Ecto neural progenitor cell (in vitro differentiated cells): Measurements from ENCODE around the gene ERGIC1.

Experiments used
- DNase-seq: peaks from one replicate; pipeline ENCODE4 v3.0.0-alpha.2; 2018; ENCODE audit warnings: low spot score

The ERGIC1 gene

GRCh38 chr5:172949426-172949825, 115.4 kb downstream of the ERGIC1 start:
- no peak for DNase-seq

DNA sequence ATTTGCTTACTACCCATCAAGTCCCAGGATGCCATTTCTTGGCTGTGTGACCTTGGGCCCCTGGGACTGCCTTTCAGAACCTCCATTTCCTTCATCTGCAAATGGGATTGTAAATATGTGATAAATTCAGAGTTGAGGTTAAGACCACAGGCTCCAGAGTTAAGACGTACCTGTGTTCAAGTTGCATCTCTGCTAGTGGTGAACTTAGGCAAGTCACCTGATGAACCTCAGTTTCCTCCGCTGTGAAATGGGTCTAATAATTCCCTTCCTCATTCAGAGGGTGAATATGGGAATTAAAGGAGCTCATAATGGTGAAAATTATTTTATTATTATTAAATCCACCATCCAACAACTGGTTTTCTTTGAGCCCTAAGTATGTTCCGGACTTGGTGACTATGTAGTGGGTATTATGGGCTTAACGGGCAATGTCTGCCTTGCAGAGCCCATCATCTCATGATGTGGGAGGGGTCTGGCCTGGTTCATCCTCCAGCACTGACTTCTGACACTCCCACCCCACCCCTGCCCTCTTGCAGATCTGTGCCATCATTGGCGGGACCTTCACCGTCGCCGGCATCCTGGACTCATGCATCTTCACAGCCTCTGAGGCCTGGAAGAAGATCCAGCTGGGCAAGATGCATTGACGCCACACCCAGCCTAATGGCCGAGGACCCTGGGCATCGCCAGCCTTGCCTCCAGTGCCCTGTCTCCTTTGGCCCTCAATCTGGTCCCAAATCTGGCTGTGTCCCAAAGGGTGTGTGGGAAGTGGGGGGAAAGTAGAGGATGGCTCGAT, 116.3 kb downstream of the ERGIC1 start:
- no peak for DNase-seq

DNA sequence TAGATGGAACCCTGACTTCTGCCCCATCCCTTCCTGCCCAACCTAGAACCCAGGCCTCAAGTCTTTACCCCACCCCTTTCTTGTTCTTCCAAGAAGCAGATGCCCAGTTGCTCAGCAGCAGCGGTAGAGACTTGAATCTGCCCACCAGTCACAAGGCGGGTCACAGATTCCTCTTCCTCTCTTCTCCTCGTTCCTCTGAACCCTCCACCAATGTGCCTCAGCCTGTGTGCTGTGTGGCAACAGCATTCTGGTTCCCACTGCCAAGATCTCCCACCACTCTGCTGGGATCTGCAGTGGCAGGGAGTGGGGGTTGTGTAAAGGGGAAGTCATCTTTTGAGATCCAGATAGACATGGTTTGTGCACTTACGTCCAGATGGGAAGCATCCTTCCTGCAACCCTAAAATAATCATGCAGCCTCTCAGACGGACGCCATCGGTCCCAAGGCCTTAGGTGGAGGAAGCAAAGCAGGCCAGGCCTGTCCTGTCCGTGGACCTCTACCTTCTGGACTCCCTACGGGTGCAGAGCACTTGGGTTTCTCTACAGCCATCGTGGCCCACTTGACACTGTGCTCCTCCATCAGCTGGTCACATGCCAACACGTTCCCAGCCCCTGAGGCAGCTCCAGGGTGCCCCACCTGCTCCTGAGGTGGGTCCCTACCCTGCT, 117.5 kb downstream of the ERGIC1 start:
- DNase-seq, result no peak

DNA sequence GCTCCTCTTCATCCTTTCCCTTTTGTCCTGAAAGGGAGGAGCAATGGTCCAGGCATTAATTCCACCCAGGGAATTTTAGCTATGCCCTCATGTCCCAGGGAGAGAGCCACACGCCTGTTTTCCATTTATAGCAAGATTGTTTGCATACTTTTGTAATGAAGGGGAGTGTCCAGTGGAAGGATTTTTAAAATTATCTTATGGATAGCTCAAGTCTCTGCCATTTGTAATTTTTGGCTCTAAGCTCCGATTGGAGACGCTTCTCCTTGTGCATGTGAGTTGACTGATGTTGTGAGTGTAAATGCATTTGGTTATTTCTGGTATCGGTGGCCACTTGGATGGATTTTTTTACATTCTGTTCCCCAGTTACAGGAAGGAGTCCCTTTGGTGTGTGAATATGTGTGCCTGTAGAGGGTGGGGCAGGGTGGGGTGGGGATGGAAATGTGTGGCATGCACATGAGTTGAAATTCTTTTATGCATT, 118.0 kb downstream of the ERGIC1 start:
- no peak for DNase-seq

GRCh38 chr5:172953776-172954675, 120.0 kb downstream of the ERGIC1 start:
- DNase-seq, result no peak

DNA sequence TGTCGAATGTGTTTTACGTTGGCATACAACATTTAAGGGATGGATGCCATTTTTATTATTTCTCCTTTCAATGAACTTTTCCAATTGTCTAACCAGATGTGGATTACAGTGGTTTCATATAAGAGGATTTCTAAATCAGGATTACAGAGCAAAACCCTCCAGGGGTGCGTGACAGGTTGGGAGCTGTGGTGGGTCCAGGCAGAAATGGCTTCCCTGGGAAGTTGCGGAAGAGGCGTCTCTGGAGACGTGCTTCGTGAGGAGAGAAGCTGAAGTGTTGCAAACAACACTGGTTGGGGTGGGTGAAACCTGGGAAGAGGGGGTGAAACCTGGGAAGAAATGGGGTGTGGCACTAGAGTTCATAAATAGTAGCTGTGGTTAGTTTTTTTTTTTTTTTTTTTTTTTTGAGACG, 120.7 kb downstream of the ERGIC1 start:
- DNase-seq, result no peak

- no peak for DNase-seq
Observed at GRCh38 chr5:172956228-172956627, 122.2 kb downstream of the ERGIC1 start.

- DNase-seq, result no peak
Observed at GRCh38 chr5:172956936-172957335, 122.9 kb downstream of the ERGIC1 start.

DNA sequence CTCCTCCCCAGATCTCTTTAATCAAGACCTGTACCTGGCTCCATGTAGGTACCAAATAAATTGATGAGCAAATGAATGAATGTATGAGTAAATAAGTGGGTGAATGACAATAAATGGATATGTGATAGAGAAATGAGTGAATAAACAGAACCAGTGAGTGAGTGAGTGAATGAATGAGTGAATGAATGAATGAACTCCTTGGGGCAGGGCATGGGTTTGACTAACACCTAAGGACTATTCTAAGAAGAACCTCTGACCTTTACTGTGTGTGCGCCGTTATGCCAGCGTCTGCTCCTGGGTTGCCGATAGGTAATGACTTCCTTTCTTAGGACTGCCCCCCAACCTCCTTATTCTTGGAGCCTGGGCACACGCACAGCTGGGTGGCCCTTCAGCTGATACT, 123.4 kb downstream of the ERGIC1 start:
- DNase-seq, result no peak

GRCh38 chr5:172958331-172959046, 124.4 kb downstream of the ERGIC1 start:
- peak; percentile 89 for DNase-seq

GRCh38 chr5:172959824-172960799, 126.1 kb downstream of the ERGIC1 start:
- DNase-seq, result no peak

- no peak for DNase-seq
Observed at GRCh38 chr5:172969921-172970320, 135.9 kb downstream of the ERGIC1 start.

DNA sequence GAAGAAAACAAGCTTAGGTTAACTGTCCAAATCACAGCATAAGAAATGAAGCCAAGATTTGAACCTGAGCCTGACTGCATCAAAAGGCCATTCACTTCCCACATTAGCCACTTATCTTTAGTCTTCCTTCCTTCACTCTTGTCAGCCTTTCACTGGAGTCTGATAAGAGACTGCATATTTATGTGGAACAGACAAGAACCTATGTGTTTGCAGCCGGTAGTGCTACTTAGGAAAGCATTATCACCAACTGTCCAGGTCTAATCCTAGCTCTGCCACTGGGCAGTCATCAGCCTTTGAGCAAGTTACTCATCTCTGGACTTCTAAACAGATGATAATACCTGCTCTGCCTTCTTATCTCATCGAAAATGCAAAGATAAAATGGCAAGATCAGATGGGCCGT, 137.4 kb downstream of the ERGIC1 start:
- no peak for DNase-seq

- no peak for DNase-seq
Observed at GRCh38 chr5:172972552-172972951, 138.5 kb downstream of the ERGIC1 start.

DNA sequence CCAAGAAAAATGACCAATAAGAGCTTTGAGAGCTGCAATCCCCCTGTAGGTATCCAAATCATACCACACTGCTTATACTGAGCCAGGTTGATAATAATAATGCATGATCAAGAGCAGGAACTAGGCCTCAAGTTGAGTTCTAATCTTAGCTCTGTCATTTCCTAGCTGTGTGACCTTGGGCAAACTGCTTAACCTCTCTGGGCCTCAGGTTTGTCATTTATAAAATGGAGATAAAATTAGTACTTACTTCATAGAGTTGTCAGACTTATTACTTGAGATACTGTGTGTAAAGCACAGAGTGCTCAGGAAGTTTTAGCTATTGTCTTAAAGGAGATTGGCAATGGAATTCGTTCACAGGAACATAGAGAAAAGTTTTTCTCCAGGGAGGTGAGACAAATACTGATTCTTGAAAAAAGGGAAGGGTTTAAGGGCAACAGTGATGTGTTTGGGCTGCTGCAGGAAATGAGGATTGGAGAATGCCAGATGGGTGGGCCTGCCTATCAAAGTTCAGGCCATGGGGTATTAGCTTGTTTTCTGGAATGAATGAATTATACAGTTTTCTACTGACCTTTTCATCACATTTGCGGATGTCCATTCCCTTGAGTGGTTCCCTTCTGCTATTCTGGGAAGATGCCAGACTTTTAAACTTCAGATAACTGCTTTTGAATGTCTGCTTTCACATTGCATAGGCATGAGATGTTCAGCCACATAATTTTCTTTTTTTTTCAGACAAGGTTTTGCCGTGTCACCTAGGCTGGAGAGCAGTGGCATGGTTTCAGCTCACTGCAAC, 139.3 kb downstream of the ERGIC1 start:
- no peak for DNase-seq

- DNase-seq, result no peak
Observed at GRCh38 chr5:172973931-172974330, 139.9 kb downstream of the ERGIC1 start.

- DNase-seq, result no peak
Observed at GRCh38 chr5:172975289-172975688, 141.2 kb downstream of the ERGIC1 start.

GRCh38 chr5:172979778-172980177, 145.7 kb downstream of the ERGIC1 start:
- DNase-seq, result no peak

- DNase-seq, result no peak
Observed at GRCh38 chr5:172981931-172982330, 147.9 kb downstream of the ERGIC1 start.
